Choroid plexus epithelial cell (primary cell): ENCODE data around the gene GRAMD2A.

Experiments used
- DNase-seq: peaks from one replicate; pipeline ENCODE4 v3.0.0-alpha.2; 2010; ENCODE audit warnings: low read depth
- H3K4me3 ChIP-seq: 2 replicates; pipeline ENCODE4 v1.5.1; 2011; ENCODE audit warnings: low read depth, mild to moderate bottlenecking, control low read depth, low read length, moderate library complexity
- CTCF ChIP-seq: conservative IDR thresholded peaks from 2 replicates; pipeline ENCODE4 v1.5.1; 2011; ENCODE audit warnings: low read depth, mild to moderate bottlenecking, control low read depth, inconsistent platforms, low read length, moderate library complexity

GRAMD2A gene

GRCh38 chr15:72229947-72230196, 32.3 kb upstream of the GRAMD2A start:
- no peak for TF ChIP-seq CTCF
- H3K4me3 ChIP-seq, result peak overlapping the region; percentile 87
- DNase-seq, result peak; percentile 11

- peak; percentile 35 for DNase-seq
- TF ChIP-seq CTCF, result no peak
- H3K4me3 ChIP-seq, result peak overlapping the region; percentile 87
Observed at GRCh38 chr15:72229076-72229946, 31.7 kb upstream of the GRAMD2A start.

- no peak for TF ChIP-seq CTCF
- no peak for DNase-seq
Observed at GRCh38 chr15:72227720-72228119, 30.1 kb upstream of the GRAMD2A start.

GRCh38 chr15:72227192-72227586, 29.6 kb upstream of the GRAMD2A start:
- no peak for TF ChIP-seq CTCF
- DNase-seq, result peak; percentile 78
- H3K4me3 ChIP-seq, result peak overlapping the region; percentile 20

More at GRCh38 chr15:72227720-72228119, 30.1 kb upstream of the GRAMD2A start:
- H3K4me3 ChIP-seq, result peak overlapping the region; percentile 87

- DNase-seq, result no peak
- no peak for TF ChIP-seq CTCF
- no peak overlapping the region for H3K4me3 ChIP-seq
Observed at GRCh38 chr15:72223278-72223677, 25.7 kb upstream of the GRAMD2A start.

- no peak for TF ChIP-seq CTCF
- no peak for DNase-seq
- H3K4me3 ChIP-seq, result no peak overlapping the region
Observed at GRCh38 chr15:72222393-72222792, 24.8 kb upstream of the GRAMD2A start.

GRCh38 chr15:72220687-72221086, 23.1 kb upstream of the GRAMD2A start:
- no peak for TF ChIP-seq CTCF
- DNase-seq, result no peak
- no peak overlapping the region for H3K4me3 ChIP-seq
